NCI-H345 (cell line): ENCODE data around the gene CCDC102B.

Source experiments
- DNase-seq: peaks from one replicate; lab custom pipeline; 2025; lab: John Stamatoyannopoulos, UW

CCDC102B gene

GRCh38 chr18:69085951-69086350 lies 288.1 kb downstream of the CCDC102B start:
- DNase-seq, result no peak

- no peak for DNase-seq
Measured at GRCh38 chr18:69088973-69089372, 291.1 kb downstream of the CCDC102B start.

GRCh38 chr18:69097349-69097748 lies 299.5 kb downstream of the CCDC102B start:
- DNase-seq, result no peak

GRCh38 chr18:69102959-69103358 lies 305.1 kb downstream of the CCDC102B start:
- no peak for DNase-seq
